ENCODE measurements around the gene ZDHHC18. TPM values are rescaled to one million over a fixed set of nuclear protein-coding genes. Genes with fewer than 3 reads are reported as not detected.

ZDHHC18 gene
- total RNA-seq, 1 experiment from 2014 or later: 21.3 TPM

- ChIA-PET CTCF (no interaction called here), POLR2A (no interaction called here)
- peak overlapping the region; percentile 88 for H3K4me3 Mint-ChIP-seq (ENCODE audit: unreplicated experiment)
- Histone ChIP-seq H3K9me3 (no peaks in the 10 kb centered on the region), H3K36me3 (ENCODE audit: control insufficient read depth, insufficient read depth, low read length) (no peaks in the 10 kb centered on the region), H3K4me1 (peaks cover 18% of the 10 kb centered on the region), H3K4me3 (ENCODE audit: low read depth, low read length) (peak overlapping the region; percentile 71; the same call in 1 of the 2 replicates), H3K27me3 (replicated peaks; ENCODE audit: control insufficient read depth, insufficient read depth, low read length) (no peaks in the 10 kb centered on the region)
- no peak for DNase-seq
- TF ChIP-seq CTCF (IDR thresholded peaks at IDR 0.05; ENCODE audit: insufficient read depth in 1 of 2, low read depth in 1 of 2, low read length in 1 of 2, severe bottlenecking in 1 of 2, unreplicated experiment in 1 of 2): no peak
- no peaks in the 10 kb centered on the region for H3K27me3 Mint-ChIP-seq (ENCODE audit: insufficient read depth, unreplicated experiment)
- no peaks in the 10 kb centered on the region for H3K9me3 Mint-ChIP-seq (ENCODE audit: unreplicated experiment)
- intact Hi-C loops (cut with micrococcal nuclease; ENCODE audit: unreplicated experiment): no loop called here
- H3K27ac Mint-ChIP-seq (ENCODE audit: unreplicated experiment): peak overlapping the region; percentile 68
- peaks cover 16% of the 10 kb centered on the region for H3K4me1 Mint-ChIP-seq (ENCODE audit: low read depth, unreplicated experiment)
- no TSS peak for BruUV-seq (replicated peaks)
- H3K36me3 Mint-ChIP-seq (ENCODE audit: insufficient read depth, unreplicated experiment): peaks cover 5% of the 10 kb centered on the region
These were observed 1.2 kb downstream of the ZDHHC18 start for GRCh38 chr1:26827663-26828062.

- CTCF ChIA-PET: no interaction called here
- Histone ChIP-seq H3K4me3 (ENCODE audit: low read depth, low read length) (no peak overlapping the region), H3K4me1 (peaks cover 18% of the 10 kb centered on the region), H3K36me3 (ENCODE audit: control insufficient read depth, insufficient read depth, low read length) (no peaks in the 10 kb centered on the region), H3K27me3 (replicated peaks; ENCODE audit: control insufficient read depth, insufficient read depth, low read length) (no peaks in the 10 kb centered on the region), H3K9me3 (no peaks in the 10 kb centered on the region)
- H3K27ac Mint-ChIP-seq (ENCODE audit: unreplicated experiment): no peak overlapping the region
- no peak for TF ChIP-seq CTCF (IDR thresholded peaks at IDR 0.05; ENCODE audit: insufficient read depth in 1 of 2, low read depth in 1 of 2, low read length in 1 of 2, severe bottlenecking in 1 of 2, unreplicated experiment in 1 of 2)
- peak overlapping the region; percentile 88 for H3K4me3 Mint-ChIP-seq (ENCODE audit: unreplicated experiment)
- no peak for DNase-seq
- H3K27me3 Mint-ChIP-seq (ENCODE audit: insufficient read depth, unreplicated experiment): no peaks in the 10 kb centered on the region
- TSS peak; percentile 14 for BruUV-seq (replicated peaks)
- intact Hi-C loops (cut with micrococcal nuclease; ENCODE audit: unreplicated experiment): no loop called here
- H3K4me1 Mint-ChIP-seq (ENCODE audit: low read depth, unreplicated experiment): peaks cover 16% of the 10 kb centered on the region
- POLR2A ChIA-PET: interaction anchor here (0.6 kb wide), 1 partner anchor 36 kb away, joined by 5 read pairs; no protein-coding TSS in a partner anchor
- H3K9me3 Mint-ChIP-seq (ENCODE audit: unreplicated experiment): no peaks in the 10 kb centered on the region
- H3K36me3 Mint-ChIP-seq (ENCODE audit: insufficient read depth, unreplicated experiment): peaks cover 5% of the 10 kb centered on the region
These were observed 2.0 kb downstream of the ZDHHC18 start for GRCh38 chr1:26828411-26828991.

GRCh38 chr1:26829184-26829911 lies 2.9 kb downstream of the ZDHHC18 start:
- Histone ChIP-seq H3K4me1 (peaks cover 17% of the 10 kb centered on the region), H3K9me3 (no peaks in the 10 kb centered on the region), H3K36me3 (ENCODE audit: control insufficient read depth, insufficient read depth, low read length) (no peaks in the 10 kb centered on the region), H3K27me3 (replicated peaks; ENCODE audit: control insufficient read depth, insufficient read depth, low read length) (no peaks in the 10 kb centered on the region), H3K4me3 (ENCODE audit: low read depth, low read length) (no peak overlapping the region)
- ChIA-PET CTCF (no interaction called here), POLR2A (no interaction called here)
- Mint-ChIP-seq H3K27me3 (ENCODE audit: insufficient read depth, unreplicated experiment) (no peaks in the 10 kb centered on the region), H3K36me3 (ENCODE audit: insufficient read depth, unreplicated experiment) (peaks cover 5% of the 10 kb centered on the region), H3K4me1 (ENCODE audit: low read depth, unreplicated experiment) (peaks cover 16% of the 10 kb centered on the region), H3K9me3 (ENCODE audit: unreplicated experiment) (no peaks in the 10 kb centered on the region), H3K4me3 (ENCODE audit: unreplicated experiment) (no peak overlapping the region), H3K27ac (ENCODE audit: unreplicated experiment) (no peak overlapping the region)
- DNase-seq: no peak
- intact Hi-C loops (cut with micrococcal nuclease; ENCODE audit: unreplicated experiment): no loop called here
- no TSS peak for BruUV-seq (replicated peaks)
- no peak for TF ChIP-seq CTCF (IDR thresholded peaks at IDR 0.05; ENCODE audit: insufficient read depth in 1 of 2, low read depth in 1 of 2, low read length in 1 of 2, severe bottlenecking in 1 of 2, unreplicated experiment in 1 of 2)
